Thoracic aorta (tissue), 2 donors: ENCODE data around the gene SENP2. TPM values are rescaled to one million over a fixed set of nuclear protein-coding genes. Genes with fewer than 3 reads are reported as not detected.
"Not testable (repeated sequence)": the region's sequence is repeated elsewhere in the genome, so short reads cannot be mapped to it uniquely, and the experiment has no call there.

Experiments
- ATAC-seq: fragments of 150-250 bp; one replicate; pipeline ENCODE4 v1.8.0; 2017; ENCODE audit warnings: low read depth; ENCODE audit not compliant: insufficient number of reproducible peaks, low FRiP score
- DNase-seq: peaks from one replicate; pipeline ENCODE4 v3.0.0-alpha.2; 2020; ENCODE audit warnings: low spot score
- H3K27ac ChIP-seq, 2 donors: fragments of 200-600 bp; sonication (generic); 1 replicate in 1 of 2; 2 replicates in 1 of 2; pipeline ENCODE4 v1.5.1; 2016; ENCODE audit warnings: mild to moderate bottlenecking in 2 of 2, moderate library complexity in 2 of 2
- H3K27me3 ChIP-seq: fragments of 200-600 bp; sonication (generic); replicated peaks from 2 replicates; pipeline ENCODE4 v1.6.0; 2016; ENCODE audit warnings: mild to moderate bottlenecking; ENCODE audit not compliant: insufficient read depth
- H3K36me3 ChIP-seq: fragments of 200-600 bp; sonication (generic); one replicate; pipeline ENCODE4 v1.5.1; 2016
- H3K4me1 ChIP-seq, 2 donors: fragments of 200-600 bp; sonication (generic); 1 replicate in 1 of 2; 2 replicates in 1 of 2; pipeline versions ENCODE4 v1.5.1 to v1.6.0; 2016; ENCODE audit warnings: low read depth in 2 of 2, mild to moderate bottlenecking in 1 of 2; ENCODE audit not compliant: control insufficient read depth in 1 of 2
- H3K4me3 ChIP-seq: fragments of 200-600 bp; sonication (generic); 2 replicates; pipeline ENCODE4 v1.5.1; 2016; ENCODE audit warnings: mild to moderate bottlenecking
- H3K9me3 ChIP-seq: fragments of 200-600 bp; sonication (generic); 2 replicates; pipeline ENCODE4 v1.5.1; 2016
- CTCF ChIP-seq: fragments of 200-600 bp; sonication (generic); IDR thresholded peaks from one replicate; pipeline ENCODE4 v1.5.1; 2019; ENCODE audit warnings: antibody characterized with exemption
- total RNA-seq, 2 donors: library from RNA; depleted of rRNA; stranded (reverse); fragments of >200 nt; gene quantifications; one replicate each; pipeline versions ENCODE4 v1.1.0 to v1.2.3, GENCODE V29; 2016

Gene SENP2
- total RNA-seq, 2 donors from 2014 or later, result 23.2 to 49.0 TPM

GRCh38 chr3:185639632-185640206, 53.6 kb downstream of the SENP2 start:
- ATAC-seq, result no peak
- H3K9me3 ChIP-seq, result no peaks in the 10 kb centered on the region

GRCh38 chr3:185640308-185640707, 54.2 kb downstream of the SENP2 start:
- H3K27ac ChIP-seq, result no peak overlapping the region
- no peak for TF ChIP-seq CTCF

More at GRCh38 chr3:185639632-185640206, 53.6 kb downstream of the SENP2 start:
- H3K4me3 ChIP-seq, result no peak overlapping the region
- H3K4me1 ChIP-seq, result no peaks in the 10 kb centered on the region
- H3K27me3 ChIP-seq, result no peaks in the 10 kb centered on the region
- DNase-seq, result no peak
- no peaks in the 10 kb centered on the region for H3K36me3 ChIP-seq
- no peak for TF ChIP-seq CTCF
- no peak overlapping the region for H3K27ac ChIP-seq

GRCh38 chr3:185645191-185645590, 59.1 kb downstream of the SENP2 start:
- H3K36me3 ChIP-seq, H3K27me3 ChIP-seq, DNase-seq, H3K4me3 ChIP-seq, H3K27ac ChIP-seq, H3K9me3 ChIP-seq, H3K4me1 ChIP-seq, ATAC-seq: not testable (repeated sequence)

More at GRCh38 chr3:185640308-185640707, 54.2 kb downstream of the SENP2 start:
- no peaks in the 10 kb centered on the region for H3K27me3 ChIP-seq
- no peak for ATAC-seq
- no peak overlapping the region for H3K4me3 ChIP-seq
- H3K9me3 ChIP-seq, result no peaks in the 10 kb centered on the region
- no peaks in the 10 kb centered on the region for H3K4me1 ChIP-seq
- no peak for DNase-seq
- no peaks in the 10 kb centered on the region for H3K36me3 ChIP-seq

- Histone ChIP-seq H3K4me3 (no peak overlapping the region), H3K36me3 (no peaks in the 10 kb centered on the region), H3K27ac (no peak overlapping the region), H3K27me3 (no peaks in the 10 kb centered on the region), H3K4me1 (no peaks in the 10 kb centered on the region), H3K9me3 (no peaks in the 10 kb centered on the region)
- TF ChIP-seq CTCF, result no peak
- no peak for DNase-seq
- no peak for ATAC-seq
Measured at GRCh38 chr3:185645596-185646381, 59.7 kb downstream of the SENP2 start.

GRCh38 chr3:185646382-185647133, 60.5 kb downstream of the SENP2 start:
- DNase-seq, result no peak
- Histone ChIP-seq H3K27me3 (no peaks in the 10 kb centered on the region), H3K4me3 (no peak overlapping the region), H3K27ac (no peak overlapping the region), H3K36me3 (no peaks in the 10 kb centered on the region), H3K4me1 (no peaks in the 10 kb centered on the region), H3K9me3 (no peaks in the 10 kb centered on the region)
- no peak for ATAC-seq
- no peak for TF ChIP-seq CTCF
